Mesenteric fat pad (tissue), 1 donor: ENCODE measurements around the gene PGAP2. TPM values are rescaled to one million over a fixed set of nuclear protein-coding genes. Genes with fewer than 3 reads are reported as not detected.
"Not testable (repeated sequence)": the region's sequence is repeated elsewhere in the genome, so short reads cannot be mapped to it uniquely, and the experiment has no call there.

Source experiments
- DNase-seq: peaks from one replicate; pipeline ENCODE4 v3.0.0-alpha.2; 2020; ENCODE audit warnings: low spot score
- total RNA-seq: library from RNA; stranded (reverse); fragmentation: NEBNext Ultra II Directional; extraction: Animal tissue kit (Norgen Biotek cat#: 25700); gene quantifications from one replicate; pipeline ENCODE4 v1.2.1, GENCODE V29; 2021
- donor health status: DM: yes; HTN: yes; CAD: no.

The PGAP2 gene
- total RNA-seq, 1 donor from 2014 or later = 8.3 TPM

GRCh38 chr11:3803726-3804495, 4.4 kb upstream of the PGAP2 start:
- peak; percentile 62 for DNase-seq

GRCh38 chr11:3808861-3809623, 682 bp downstream of the PGAP2 start:
- DNase-seq = no peak

GRCh38 chr11:3809624-3809928, 1.2 kb downstream of the PGAP2 start:
- no peak for DNase-seq

- DNase-seq = no peak
Observed at GRCh38 chr11:3810446-3810845, 2.1 kb downstream of the PGAP2 start.

GRCh38 chr11:3810951-3811350, 2.6 kb downstream of the PGAP2 start:
- DNase-seq = no peak

- not testable (repeated sequence) for DNase-seq
Observed at GRCh38 chr11:3814832-3815231, 6.5 kb downstream of the PGAP2 start.

- DNase-seq = no peak
Observed at GRCh38 chr11:3815845-3816244, 7.5 kb downstream of the PGAP2 start.

- DNase-seq = no peak
Observed at GRCh38 chr11:3816673-3817072, 8.3 kb downstream of the PGAP2 start.

- DNase-seq = no peak
Observed at GRCh38 chr11:3817181-3817800, 8.9 kb downstream of the PGAP2 start.

GRCh38 chr11:3820971-3821370, 12.6 kb downstream of the PGAP2 start:
- DNase-seq = no peak

- no peak for DNase-seq
Observed at GRCh38 chr11:3822312-3822711, 14.0 kb downstream of the PGAP2 start.

GRCh38 chr11:3823303-3823702, 14.9 kb downstream of the PGAP2 start:
- DNase-seq = no peak

- no peak for DNase-seq
Observed at GRCh38 chr11:3823762-3824506, 15.6 kb downstream of the PGAP2 start.

- DNase-seq = no peak
Observed at GRCh38 chr11:3824714-3825472, 16.5 kb downstream of the PGAP2 start.

GRCh38 chr11:3825473-3826154, 17.3 kb downstream of the PGAP2 start:
- no peak for DNase-seq

GRCh38 chr11:3826721-3827120, 18.4 kb downstream of the PGAP2 start:
- no peak for DNase-seq

- no peak for DNase-seq
Observed at GRCh38 chr11:3827434-3828186, 19.2 kb downstream of the PGAP2 start.

GRCh38 chr11:3830088-3830487, 21.7 kb downstream of the PGAP2 start:
- no peak for DNase-seq

GRCh38 chr11:3830730-3831129, 22.4 kb downstream of the PGAP2 start:
- DNase-seq = no peak
